Neural progenitor cell (in vitro differentiated cells): ENCODE measurements around the gene NSD1. TPM values are rescaled to one million over a fixed set of nuclear protein-coding genes. Genes with fewer than 3 reads are reported as not detected.

Experiments used
- DNase-seq: peaks from one replicate; pipeline ENCODE4 v3.0.0-alpha.2; 2016; ENCODE audit warnings: low spot score
- H2AFZ ChIP-seq: fragments of 200-600 bp; sonication (generic); replicated peaks from 2 replicates; pipeline ENCODE4 v1.6.1; 2016; ENCODE audit warnings: antibody characterized with exemption
- H3F3A ChIP-seq: fragments of 200-600 bp; sonication (generic); 2 replicates; pipeline ENCODE4 v1.6.1; 2016; ENCODE audit warnings: antibody characterized with exemption, low read depth
- H3K27ac ChIP-seq: fragments of 200-600 bp; sonication (generic); 2 replicates; pipeline ENCODE4 v1.5.1; 2016; ENCODE audit warnings: mild to moderate bottlenecking
- H3K27me3 ChIP-seq: fragments of 200-600 bp; sonication (generic); 2 replicates; pipeline ENCODE4 v1.6.1; 2016; ENCODE audit warnings: mild to moderate bottlenecking, moderate library complexity
- H3K36me3 ChIP-seq: fragments of 200-600 bp; sonication (generic); 2 replicates; pipeline ENCODE4 v1.5.1; 2016
- H3K4me1 ChIP-seq: fragments of 200-600 bp; sonication (generic); 2 replicates; pipeline ENCODE4 v1.6.1; 2016; ENCODE audit warnings: mixed run types
- H3K4me2 ChIP-seq: fragments of 200-600 bp; sonication (generic); 2 replicates; pipeline ENCODE4 v1.6.1; 2016
- H3K4me3 ChIP-seq: fragments of 200-600 bp; sonication (generic); 2 replicates; pipeline ENCODE4 v1.5.1; 2016
- H3K79me2 ChIP-seq: fragments of 200-600 bp; sonication (generic); 2 replicates; pipeline ENCODE4 v1.6.1; 2016; ENCODE audit warnings: low read depth
- H3K9ac ChIP-seq: fragments of 200-600 bp; sonication (generic); 2 replicates; pipeline ENCODE4 v1.6.1; 2016
- H3K9me3 ChIP-seq: fragments of 200-600 bp; sonication (generic); 2 replicates; pipeline ENCODE4 v1.5.1; 2016; ENCODE audit warnings: low read depth
- H4K20me1 ChIP-seq: fragments of 200-600 bp; sonication (generic); 2 replicates; pipeline ENCODE4 v1.6.1; 2016; ENCODE audit warnings: low read depth
- H3K27ac Mint-ChIP-seq: 3 replicates; pipeline ENCODE4 v1.8.0; 2021; ENCODE audit warnings: mixed read lengths
- H3K27me3 Mint-ChIP-seq: 2 replicates; pipeline ENCODE4 v1.8.0; 2022; ENCODE audit warnings: low read depth, mild to moderate bottlenecking, inconsistent platforms, moderate library complexity, mixed read lengths; ENCODE audit not compliant: insufficient read depth
- H3K36me3 Mint-ChIP-seq: 3 replicates; pipeline ENCODE4 v1.8.0; 2021; ENCODE audit warnings: mixed read lengths
- H3K4me1 Mint-ChIP-seq: 3 replicates; pipeline ENCODE4 v1.8.0; 2021; ENCODE audit warnings: mixed read lengths
- H3K4me3 Mint-ChIP-seq: 3 replicates; pipeline ENCODE4 v1.8.0; 2021; ENCODE audit warnings: mild to moderate bottlenecking, moderate library complexity, mixed read lengths
- H3K9me3 Mint-ChIP-seq: 3 replicates; pipeline ENCODE4 v1.8.0; 2020; ENCODE audit warnings: mixed read lengths
- EZH2 ChIP-seq: fragments of 200-600 bp; sonication (generic); IDR thresholded peaks from 2 replicates; pipeline ENCODE4 v1.6.1; 2017; ENCODE audit warnings: antibody characterized with exemption, mild to moderate bottlenecking, moderate library complexity
- EZH2phosphoT487 ChIP-seq: fragments of 200-600 bp; sonication (generic); IDR thresholded peaks from 2 replicates; pipeline ENCODE4 v1.6.1; 2017; ENCODE audit warnings: antibody characterized with exemption
- total RNA-seq: library from RNA; depleted of rRNA; stranded (reverse); fragments of >200 nt; gene quantifications from 2 replicates; pipeline ENCODE4 v1.2.3, GENCODE V29; 2015; ENCODE audit warnings: low replicate concordance
- TF ChIP-seq, protein P1 (sequence below): fragments of 200-600 bp; sonication (generic); IDR thresholded peaks from 2 replicates; pipeline ENCODE4 v1.5.1; 2017; ENCODE audit warnings: antibody characterized with exemption, mild to moderate bottlenecking

Gene NSD1
- total RNA-seq, 1 donor from 2014 or later = 114 TPM

DNA sequence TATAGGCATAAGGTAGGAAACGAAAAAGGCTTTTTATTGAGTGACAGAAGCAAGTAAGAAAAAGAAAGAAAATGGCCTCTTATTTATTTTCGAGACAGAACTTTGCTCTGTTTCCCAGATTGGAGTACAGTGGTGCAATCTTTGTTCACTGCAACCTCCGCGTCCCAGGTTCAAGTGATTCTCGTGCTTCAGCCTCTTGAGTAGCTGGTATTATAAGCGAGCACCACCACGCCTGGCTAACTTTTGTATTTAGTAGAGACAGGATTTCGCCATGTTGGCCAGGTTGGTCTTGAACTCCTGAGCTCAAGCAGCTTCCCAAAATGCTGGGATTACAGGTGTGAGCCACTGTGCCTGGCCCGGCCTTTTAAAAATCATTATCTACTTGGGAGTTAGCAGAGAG is 70.7 kb downstream of the NSD1 start:
- Histone ChIP-seq H3K4me2 (no peak overlapping the region), H3K27ac (no peak overlapping the region), H3K27me3 (no peaks in the 10 kb centered on the region), H3K4me3 (no peak overlapping the region), H3K9me3 (no peaks in the 10 kb centered on the region), H3K9ac (no peak overlapping the region), H3K4me1 (no peaks in the 10 kb centered on the region), H3K79me2 (peaks cover 95% of the 10 kb centered on the region), H4K20me1 (peaks cover 15% of the 10 kb centered on the region), H2AFZ (no peak overlapping the region), H3K36me3 (peaks cover 34% of the 10 kb centered on the region), H3F3A (peaks cover 4% of the 10 kb centered on the region)
- Mint-ChIP-seq H3K27me3 (peaks cover 2% of the 10 kb centered on the region), H3K4me3 (no peak overlapping the region), H3K4me1 (no peaks in the 10 kb centered on the region), H3K9me3 (no peaks in the 10 kb centered on the region), H3K36me3 (peaks cover 19% of the 10 kb centered on the region), H3K27ac (no peak overlapping the region)
- no peak for DNase-seq
- TF ChIP-seq EZH2phosphoT487 = no peak
- TF ChIP-seq, protein P1, sequence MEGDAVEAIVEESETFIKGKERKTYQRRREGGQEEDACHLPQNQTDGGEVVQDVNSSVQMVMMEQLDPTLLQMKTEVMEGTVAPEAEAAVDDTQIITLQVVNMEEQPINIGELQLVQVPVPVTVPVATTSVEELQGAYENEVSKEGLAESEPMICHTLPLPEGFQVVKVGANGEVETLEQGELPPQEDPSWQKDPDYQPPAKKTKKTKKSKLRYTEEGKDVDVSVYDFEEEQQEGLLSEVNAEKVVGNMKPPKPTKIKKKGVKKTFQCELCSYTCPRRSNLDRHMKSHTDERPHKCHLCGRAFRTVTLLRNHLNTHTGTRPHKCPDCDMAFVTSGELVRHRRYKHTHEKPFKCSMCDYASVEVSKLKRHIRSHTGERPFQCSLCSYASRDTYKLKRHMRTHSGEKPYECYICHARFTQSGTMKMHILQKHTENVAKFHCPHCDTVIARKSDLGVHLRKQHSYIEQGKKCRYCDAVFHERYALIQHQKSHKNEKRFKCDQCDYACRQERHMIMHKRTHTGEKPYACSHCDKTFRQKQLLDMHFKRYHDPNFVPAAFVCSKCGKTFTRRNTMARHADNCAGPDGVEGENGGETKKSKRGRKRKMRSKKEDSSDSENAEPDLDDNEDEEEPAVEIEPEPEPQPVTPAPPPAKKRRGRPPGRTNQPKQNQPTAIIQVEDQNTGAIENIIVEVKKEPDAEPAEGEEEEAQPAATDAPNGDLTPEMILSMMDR = no peak
- TF ChIP-seq EZH2 = no peak

DNA sequence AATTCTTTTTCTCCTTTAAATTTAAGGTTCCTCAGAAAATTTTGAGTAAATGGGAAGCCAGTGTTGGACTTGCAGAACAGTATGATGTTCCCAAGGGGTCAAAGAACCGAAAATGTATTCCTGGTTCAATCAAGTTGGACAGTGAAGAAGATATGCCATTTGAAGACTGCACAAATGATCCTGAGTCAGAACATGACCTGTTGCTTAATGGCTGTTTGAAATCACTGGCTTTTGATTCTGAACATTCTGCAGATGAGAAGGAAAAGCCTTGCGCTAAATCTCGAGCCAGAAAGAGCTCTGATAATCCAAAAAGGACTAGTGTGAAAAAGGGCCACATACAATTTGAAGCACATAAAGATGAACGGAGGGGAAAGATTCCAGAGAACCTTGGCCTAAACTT is 76.0 kb downstream of the NSD1 start:
- H3K27me3 ChIP-seq = no peaks in the 10 kb centered on the region
- H3K36me3 ChIP-seq = peaks cover 34% of the 10 kb centered on the region
- H3K9ac ChIP-seq = no peak overlapping the region
- no peak overlapping the region for H3K4me3 ChIP-seq
- H3K27me3 Mint-ChIP-seq = peaks cover 4% of the 10 kb centered on the region
- DNase-seq = no peak
- H3K27ac ChIP-seq = no peak overlapping the region
- peaks cover 94% of the 10 kb centered on the region for H3K79me2 ChIP-seq
- H3K4me2 ChIP-seq = no peak overlapping the region
- no peak overlapping the region for H3K27ac Mint-ChIP-seq
- peaks cover 40% of the 10 kb centered on the region for H3K36me3 Mint-ChIP-seq
- H4K20me1 ChIP-seq = peaks cover 6% of the 10 kb centered on the region
- H2AFZ ChIP-seq = no peak overlapping the region
- no peaks in the 10 kb centered on the region for H3K9me3 Mint-ChIP-seq
- H3K4me1 ChIP-seq = no peaks in the 10 kb centered on the region
- no peak overlapping the region for H3K4me3 Mint-ChIP-seq
- peaks cover 6% of the 10 kb centered on the region for H3F3A ChIP-seq
- no peaks in the 10 kb centered on the region for H3K4me1 Mint-ChIP-seq
- TF ChIP-seq EZH2phosphoT487 = no peak
- no peaks in the 10 kb centered on the region for H3K9me3 ChIP-seq

DNA sequence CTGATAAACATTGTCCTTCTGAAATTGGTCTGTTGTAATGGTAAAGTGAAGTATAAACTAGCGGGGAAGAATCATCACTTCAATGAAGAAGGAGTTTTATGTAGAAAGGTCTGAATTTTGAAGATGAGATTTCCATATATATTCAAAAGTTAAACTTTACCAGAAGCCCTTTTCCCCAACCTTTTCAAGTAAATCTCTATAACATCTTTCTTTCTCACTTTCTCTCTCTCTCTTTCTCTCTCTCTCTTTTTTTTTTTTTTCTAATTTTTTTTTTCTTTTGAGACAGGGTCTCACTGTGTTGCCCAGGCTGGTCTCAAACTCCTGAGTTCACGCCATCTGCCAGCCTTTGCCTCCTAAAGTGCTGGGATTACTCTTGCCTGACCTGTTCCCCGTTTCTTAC is 78.7 kb downstream of the NSD1 start:
- TF ChIP-seq, protein P1 = no peak
- TF ChIP-seq EZH2phosphoT487 (no peak), EZH2 (no peak)
- Histone ChIP-seq H3K4me2 (no peak overlapping the region), H3F3A (peaks cover 6% of the 10 kb centered on the region), H3K9me3 (no peaks in the 10 kb centered on the region), H4K20me1 (peaks cover 21% of the 10 kb centered on the region), H3K27me3 (no peaks in the 10 kb centered on the region), H3K9ac (no peak overlapping the region), H2AFZ (no peak overlapping the region), H3K27ac (no peak overlapping the region), H3K36me3 (peaks cover 23% of the 10 kb centered on the region), H3K4me3 (no peak overlapping the region), H3K79me2 (peaks cover 94% of the 10 kb centered on the region), H3K4me1 (no peaks in the 10 kb centered on the region)
- Mint-ChIP-seq H3K36me3 (peaks cover 45% of the 10 kb centered on the region), H3K4me1 (no peaks in the 10 kb centered on the region), H3K27me3 (peaks cover 4% of the 10 kb centered on the region), H3K4me3 (no peak overlapping the region), H3K9me3 (no peaks in the 10 kb centered on the region), H3K27ac (no peak overlapping the region)
- no peak for DNase-seq

DNA sequence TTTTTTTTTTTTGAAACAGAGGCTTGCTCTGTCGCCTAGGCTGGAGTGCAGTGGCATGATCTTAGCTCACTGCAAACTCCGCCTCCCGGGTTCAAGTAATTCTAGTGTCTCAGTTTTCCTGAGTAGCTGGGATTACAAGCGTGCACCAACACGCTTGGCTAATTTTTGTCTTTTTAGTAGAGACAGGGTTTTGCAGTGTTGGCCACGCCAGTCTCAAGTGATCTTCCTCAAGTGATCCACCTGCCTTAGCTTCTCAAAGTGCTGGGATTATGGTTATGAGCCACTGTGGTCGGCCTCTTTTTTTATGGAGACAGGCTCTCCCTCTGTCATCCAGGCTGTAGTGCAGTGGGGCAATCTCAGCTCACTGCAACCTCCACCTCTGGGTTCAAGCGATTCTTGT is 87.0 kb downstream of the NSD1 start:
- H3K4me2 ChIP-seq = no peak overlapping the region
- no peaks in the 10 kb centered on the region for H3K27me3 Mint-ChIP-seq
- H3K4me1 ChIP-seq = no peaks in the 10 kb centered on the region
- no peak overlapping the region for H3K27ac Mint-ChIP-seq
- peaks cover 75% of the 10 kb centered on the region for H4K20me1 ChIP-seq
- no peak overlapping the region for H2AFZ ChIP-seq
- peaks cover 5% of the 10 kb centered on the region for H3K36me3 ChIP-seq
- peaks cover 100% of the 10 kb centered on the region for H3K79me2 ChIP-seq
- H3K27me3 ChIP-seq = no peaks in the 10 kb centered on the region
- no peaks in the 10 kb centered on the region for H3K9me3 ChIP-seq
- DNase-seq = no peak
- H3K27ac ChIP-seq = no peak overlapping the region
- H3K4me3 Mint-ChIP-seq = no peak overlapping the region
- H3F3A ChIP-seq = peaks cover 13% of the 10 kb centered on the region
- H3K9me3 Mint-ChIP-seq = no peaks in the 10 kb centered on the region
- H3K36me3 Mint-ChIP-seq = peaks cover 24% of the 10 kb centered on the region
- H3K9ac ChIP-seq = no peak overlapping the region
- H3K4me1 Mint-ChIP-seq = peaks cover 4% of the 10 kb centered on the region
- TF ChIP-seq EZH2 (no peak), EZH2phosphoT487 (no peak)
- TF ChIP-seq, protein P1 = no peak
- no peak overlapping the region for H3K4me3 ChIP-seq
